ENCODE data around the gene FNDC3B.
A peak's percentile ranks its signal among the peaks of the same experiment; 100 is the strongest.
"Not testable (repeated sequence)": the region's sequence is repeated elsewhere in the genome, so short reads cannot be mapped to it uniquely, and the experiment has no call there.

Gene FNDC3B

DNA sequence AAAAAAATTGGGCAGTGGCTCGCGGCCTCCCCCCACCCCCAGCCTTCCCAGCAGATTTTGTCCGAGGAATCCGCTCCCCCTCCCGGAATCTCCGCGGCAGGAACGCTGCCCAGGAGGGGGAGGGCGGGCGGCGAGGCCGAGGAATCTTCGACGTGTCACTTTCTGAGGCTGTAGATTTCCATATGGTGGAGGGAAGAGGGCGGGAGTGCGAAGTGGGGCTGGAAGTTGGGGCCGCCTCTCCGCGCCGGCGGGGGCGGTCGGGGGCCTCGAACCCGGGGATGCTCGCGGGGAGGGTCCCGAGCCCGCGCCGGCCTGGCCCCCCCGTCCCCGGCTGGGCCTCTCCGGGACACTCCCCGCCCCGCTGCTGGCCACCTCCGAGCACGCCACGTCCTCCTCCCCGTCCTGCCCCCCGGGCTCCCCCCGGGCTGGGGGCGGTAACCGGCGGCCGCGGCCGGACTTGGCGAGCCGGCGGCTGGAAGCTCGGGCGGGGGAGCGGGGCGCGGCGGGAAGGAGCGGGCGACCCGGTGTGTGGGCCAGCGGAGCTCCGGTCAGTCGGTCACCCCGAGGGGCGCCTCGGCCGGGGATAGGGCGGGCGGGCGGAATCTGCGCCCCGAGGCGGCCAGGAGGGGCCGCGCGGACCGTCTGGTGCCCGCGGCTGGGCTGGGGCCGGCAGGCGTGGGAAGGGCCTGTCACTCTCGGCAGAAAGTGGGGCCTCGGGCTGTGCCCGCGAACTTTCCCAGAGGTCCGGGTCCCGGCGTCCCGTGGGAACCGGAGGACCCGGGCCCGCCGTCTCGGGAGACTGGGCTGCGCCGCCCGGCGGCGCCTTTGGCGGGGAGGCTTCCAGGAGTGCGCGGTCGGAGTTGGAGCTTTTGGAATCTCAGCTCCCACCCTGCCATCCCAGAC is 951 bp downstream of the FNDC3B start:
- Mint-ChIP-seq H3K27ac (peak overlapping the region; percentile 98 to 99), H3K36me3 (ENCODE audit: insufficient read depth) (peaks cover 38% of the 10 kb centered on the region), H3K4me1 (ENCODE audit: low read depth in 2 of 2) (peaks cover 20 to 33% of the 10 kb centered on the region in 2 donors), H3K27me3 (no peaks in the 10 kb centered on the region), H3K4me3 (peak overlapping the region; percentile 98 to 99), H3K9me3 (no peaks in the 10 kb centered on the region)
- peak; percentile 20 to 21 (median 21) for DNase-seq
- ATAC-seq (replicated peaks) = peak; percentile 25

DNA sequence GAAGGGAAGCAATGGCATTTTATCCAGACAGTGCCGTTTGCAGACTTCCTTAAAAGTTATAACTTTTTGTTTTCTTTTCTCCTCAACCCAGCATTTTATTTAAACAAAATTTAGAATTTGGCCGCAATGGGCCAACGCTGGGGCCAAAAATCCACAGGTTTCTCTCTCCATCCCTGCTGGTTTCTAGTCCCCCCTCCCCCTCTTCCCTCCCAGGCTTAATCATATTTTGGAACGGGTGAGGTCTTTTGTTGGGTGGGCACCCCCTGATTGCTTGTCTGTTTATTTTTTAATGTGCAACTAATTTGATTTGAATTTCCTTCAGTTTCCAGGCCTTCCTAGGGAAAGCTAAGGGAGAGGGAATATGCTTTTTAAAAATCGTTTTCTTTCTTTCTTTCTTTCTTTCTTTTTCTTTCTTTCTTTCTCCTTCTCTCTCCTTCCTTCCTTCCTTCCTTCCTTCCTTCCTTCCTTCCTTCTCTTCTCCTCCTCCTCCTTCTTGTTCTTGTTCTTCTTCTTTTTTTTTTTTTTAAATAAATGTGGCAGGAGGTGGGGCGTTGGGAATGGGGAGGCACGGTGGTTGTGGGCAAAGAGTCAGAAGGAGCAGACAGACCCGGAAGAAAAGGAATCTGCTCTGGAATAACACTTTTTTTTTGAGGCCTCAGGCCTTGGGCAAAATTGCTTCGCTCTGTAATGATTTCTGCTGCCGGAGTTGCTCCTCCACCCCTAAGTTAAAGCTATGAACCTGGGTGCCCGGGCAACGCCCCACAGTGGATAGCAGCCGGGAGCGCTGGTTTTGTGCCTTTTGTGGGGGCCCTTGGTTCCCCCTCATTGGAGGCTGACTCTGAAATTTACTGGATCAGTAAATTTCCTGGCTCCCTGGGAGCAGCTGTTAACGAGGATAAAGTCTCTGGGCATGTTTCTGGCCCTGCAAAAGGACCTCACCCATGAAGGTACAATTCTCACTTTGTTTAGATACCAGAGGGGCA is 1.9 kb downstream of the FNDC3B start:
- H3K4me1 Mint-ChIP-seq (ENCODE audit: low read depth in 2 of 2) = peaks cover 19 to 38% of the 10 kb centered on the region in 2 donors
- no peaks in the 10 kb centered on the region for H3K27me3 Mint-ChIP-seq
- H3K9me3 Mint-ChIP-seq = no peaks in the 10 kb centered on the region
- DNase-seq = no peak
- H3K27ac Mint-ChIP-seq = peak overlapping the region; percentile 90 to 91
- ATAC-seq (replicated peaks) = no peak
- H3K4me3 Mint-ChIP-seq = peak overlapping the region; percentile 82 to 83
- H3K36me3 Mint-ChIP-seq (ENCODE audit: insufficient read depth) = peaks cover 38% of the 10 kb centered on the region

DNA sequence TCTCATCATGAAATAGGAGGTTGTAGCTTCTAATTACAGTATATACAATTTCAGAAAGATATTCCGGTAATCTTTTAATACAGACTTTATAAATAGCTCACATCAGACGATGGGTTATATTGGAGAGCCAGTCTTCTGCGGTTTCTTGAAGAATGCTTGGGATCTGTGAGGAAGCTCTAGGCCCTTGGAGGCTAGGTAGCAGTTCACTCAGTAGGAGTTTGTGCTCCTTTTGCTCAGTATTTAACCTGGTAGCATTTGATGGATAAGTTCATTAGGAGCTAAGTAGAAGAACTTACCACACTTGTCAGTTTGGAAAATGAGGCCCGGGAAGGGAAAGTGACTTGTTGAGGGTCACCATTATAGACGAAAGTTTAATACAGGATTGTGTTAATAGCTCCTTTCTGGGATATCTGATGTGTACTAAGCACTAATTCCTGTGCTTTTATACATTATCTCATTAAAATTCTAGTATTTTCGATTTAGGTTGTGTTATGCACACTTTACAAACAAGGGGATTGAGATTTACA is 2.8 kb downstream of the FNDC3B start:
- Mint-ChIP-seq H3K4me1 (ENCODE audit: low read depth in 2 of 2) (peaks cover 21 to 38% of the 10 kb centered on the region in 2 donors), H3K4me3 (peak overlapping the region; percentile 82 to 83), H3K9me3 (no peaks in the 10 kb centered on the region), H3K27me3 (no peaks in the 10 kb centered on the region), H3K27ac (peak overlapping the region in 1 of 2 donors; percentile 20), H3K36me3 (ENCODE audit: insufficient read depth) (peaks cover 38% of the 10 kb centered on the region)
- DNase-seq (no peak), ATAC-seq (replicated peaks) (no peak)

DNA sequence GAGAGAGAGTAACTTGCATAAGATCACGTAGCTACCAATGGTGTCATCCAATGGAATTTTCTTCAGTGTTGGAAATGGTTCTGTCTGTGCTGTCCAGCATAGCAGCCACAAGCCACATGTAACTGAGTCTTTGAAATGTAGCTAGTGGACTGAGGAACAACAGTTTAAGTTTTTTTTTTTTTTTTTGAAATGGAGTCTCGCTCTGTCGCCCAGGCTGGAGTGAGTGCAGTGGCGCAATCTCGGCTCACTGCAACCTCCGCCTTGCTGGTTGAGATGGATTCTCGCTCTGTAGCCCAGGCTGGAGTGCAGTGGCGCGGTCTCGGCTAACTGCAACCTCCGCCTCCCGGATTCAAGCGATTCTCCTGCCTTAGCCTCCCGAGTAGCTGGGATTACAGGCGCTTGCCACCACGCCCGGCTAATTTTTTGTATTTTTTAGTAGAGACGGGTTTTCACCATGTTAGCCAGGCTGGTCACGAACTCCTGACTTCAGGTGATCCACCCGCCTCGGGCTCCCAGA is 3.3 kb downstream of the FNDC3B start:
- not testable (repeated sequence) for H3K27me3 Mint-ChIP-seq; H3K9me3 Mint-ChIP-seq; ATAC-seq (replicated peaks); DNase-seq; H3K4me3 Mint-ChIP-seq
- peaks cover 21 to 37% of the 10 kb centered on the region in 2 donors for H3K4me1 Mint-ChIP-seq (ENCODE audit: low read depth in 2 of 2)
- H3K36me3 Mint-ChIP-seq (ENCODE audit: insufficient read depth) = peaks cover 38% of the 10 kb centered on the region
- peak overlapping the region in 1 of 2 donors; percentile 51 for H3K27ac Mint-ChIP-seq

DNA sequence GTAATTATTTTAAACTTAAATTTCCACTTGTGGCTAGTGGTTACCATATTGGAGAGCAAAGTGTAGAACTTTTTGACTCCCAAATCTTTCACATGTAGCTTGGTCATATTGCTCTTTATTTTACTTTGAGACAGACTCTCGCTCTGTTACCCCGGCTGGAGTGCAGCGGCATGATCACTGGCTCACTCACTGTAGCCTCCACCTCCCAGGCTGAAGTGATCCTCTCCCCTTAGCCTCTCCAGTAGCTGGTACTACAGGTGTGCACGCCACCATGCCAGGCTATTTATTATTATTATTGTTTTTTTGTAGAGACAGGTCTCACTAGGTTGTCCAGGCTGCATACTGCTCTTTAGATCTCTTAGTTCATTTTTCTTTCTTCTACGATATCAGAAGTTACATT is 3.9 kb downstream of the FNDC3B start:
- no peak overlapping the region for H3K4me3 Mint-ChIP-seq
- no peaks in the 10 kb centered on the region for H3K27me3 Mint-ChIP-seq
- DNase-seq (no peak), ATAC-seq (replicated peaks) (no peak)
- H3K36me3 Mint-ChIP-seq (ENCODE audit: insufficient read depth) = peaks cover 38% of the 10 kb centered on the region
- H3K9me3 Mint-ChIP-seq = no peaks in the 10 kb centered on the region
- H3K4me1 Mint-ChIP-seq (ENCODE audit: low read depth in 2 of 2) = peaks cover 21 to 34% of the 10 kb centered on the region in 2 donors
- peak overlapping the region in 1 of 2 donors; percentile 51 for H3K27ac Mint-ChIP-seq

DNA sequence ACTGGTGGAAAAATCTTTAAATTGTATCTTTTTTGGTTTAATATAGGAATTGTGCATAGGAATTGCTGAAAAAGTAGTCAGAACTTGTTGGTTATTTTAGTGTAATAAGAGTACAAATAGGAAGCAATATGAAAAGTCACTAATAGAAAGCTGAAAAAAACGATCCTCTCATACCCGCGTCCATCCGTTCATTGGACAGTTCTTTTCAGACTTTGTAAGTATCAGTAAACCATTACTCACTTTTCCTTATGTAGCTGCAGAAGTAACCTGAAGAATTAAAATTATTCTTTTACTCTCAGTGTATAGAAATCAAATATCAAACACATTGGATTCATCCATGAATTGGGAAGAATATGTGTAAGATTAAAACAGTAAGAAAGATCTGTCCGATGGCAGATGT is 4.4 kb downstream of the FNDC3B start:
- Mint-ChIP-seq H3K4me1 (ENCODE audit: low read depth in 2 of 2) (peaks cover 21 to 34% of the 10 kb centered on the region in 2 donors), H3K9me3 (no peaks in the 10 kb centered on the region), H3K27me3 (no peaks in the 10 kb centered on the region)

DNA sequence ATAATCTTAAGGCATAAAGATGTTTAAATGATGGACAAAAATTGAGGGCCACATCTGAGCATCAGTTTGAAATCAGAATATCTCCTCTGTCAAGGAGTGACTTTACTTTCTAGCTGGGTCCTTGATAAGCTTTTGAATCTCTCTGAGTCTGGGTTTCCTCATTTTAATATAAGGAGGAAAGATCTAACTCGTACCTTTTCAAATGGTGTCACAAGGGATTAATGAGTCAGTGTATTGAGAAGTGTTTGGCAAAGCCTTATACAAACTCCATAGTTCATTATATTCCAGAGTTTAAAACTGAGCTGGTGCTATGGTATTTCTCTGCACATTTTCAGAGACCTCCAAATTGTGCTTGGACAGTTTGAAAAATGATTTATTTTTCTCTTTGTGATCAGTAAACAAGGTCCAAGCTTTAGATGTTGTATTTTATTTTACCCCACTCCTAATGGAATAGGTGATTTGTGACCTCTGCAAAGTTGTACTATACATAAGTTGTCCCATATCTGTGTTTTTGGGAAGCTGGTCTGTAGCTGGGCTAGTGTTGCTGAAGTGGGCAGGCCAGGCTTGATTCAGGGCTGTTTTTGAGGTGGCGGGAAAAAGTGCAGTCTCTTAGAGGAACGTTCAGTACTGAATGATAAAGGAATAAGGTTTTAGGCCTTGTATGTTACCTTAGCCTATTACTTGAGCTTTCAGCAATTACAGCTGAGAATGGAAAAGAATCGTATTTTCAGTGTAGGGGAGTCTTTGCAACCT is 5.6 kb downstream of the FNDC3B start:
- H3K27ac Mint-ChIP-seq = no peak overlapping the region
- H3K9me3 Mint-ChIP-seq = no peaks in the 10 kb centered on the region
- H3K4me1 Mint-ChIP-seq (ENCODE audit: low read depth in 2 of 2) = peaks cover 18 to 30% of the 10 kb centered on the region in 2 donors

More for the DNA sequence above, 4.4 kb downstream of the FNDC3B start:
- Mint-ChIP-seq H3K27ac (no peak overlapping the region), H3K4me3 (no peak overlapping the region), H3K36me3 (ENCODE audit: insufficient read depth) (peaks cover 38% of the 10 kb centered on the region)
- ATAC-seq (replicated peaks) (no peak), DNase-seq (no peak)

DNA sequence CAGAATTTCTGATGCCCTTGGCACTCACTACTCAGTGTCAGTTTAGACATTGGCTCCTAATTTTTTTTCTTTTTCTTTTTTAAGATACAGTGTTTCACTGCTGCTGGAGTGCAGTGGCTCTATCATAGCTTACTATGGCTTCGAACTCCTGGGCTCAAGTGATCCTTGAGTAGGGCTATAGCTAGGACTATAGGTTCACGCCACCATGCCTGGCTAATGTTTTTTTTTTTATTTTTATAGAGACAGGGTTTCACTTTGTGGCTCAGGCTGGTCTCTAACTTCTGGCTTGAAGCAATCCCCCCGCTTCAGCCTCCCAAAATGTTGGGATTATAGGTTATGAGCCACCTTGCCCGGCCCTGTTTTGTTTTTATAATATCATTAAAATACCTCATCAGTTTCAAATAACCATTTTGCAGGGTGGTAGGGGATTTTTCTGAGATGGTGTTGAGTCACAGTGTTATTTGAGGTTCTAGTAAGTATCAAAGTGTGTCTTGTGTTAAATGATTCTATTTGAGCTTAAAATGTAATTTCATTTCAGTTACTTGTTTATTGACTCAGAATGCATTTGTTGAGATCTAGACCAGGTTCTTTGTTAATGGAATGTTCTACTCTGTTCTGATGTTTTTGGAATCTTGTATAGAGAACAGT is 7.0 kb downstream of the FNDC3B start:
- Mint-ChIP-seq H3K4me3 (no peak overlapping the region), H3K4me1 (ENCODE audit: low read depth in 2 of 2) (peaks cover 13 to 29% of the 10 kb centered on the region in 2 donors), H3K27ac (peak overlapping the region in 1 of 2 donors; percentile 19), H3K9me3 (no peaks in the 10 kb centered on the region), H3K27me3 (no peaks in the 10 kb centered on the region), H3K36me3 (ENCODE audit: insufficient read depth) (peaks cover 44% of the 10 kb centered on the region)
- ATAC-seq (replicated peaks) = peak; percentile 31
- DNase-seq = no peak

More for the DNA sequence above, 5.6 kb downstream of the FNDC3B start:
- H3K4me3 Mint-ChIP-seq = no peak overlapping the region
- H3K27me3 Mint-ChIP-seq = no peaks in the 10 kb centered on the region
- ATAC-seq (replicated peaks) = no peak
- DNase-seq = no peak
- peaks cover 40% of the 10 kb centered on the region for H3K36me3 Mint-ChIP-seq (ENCODE audit: insufficient read depth)

DNA sequence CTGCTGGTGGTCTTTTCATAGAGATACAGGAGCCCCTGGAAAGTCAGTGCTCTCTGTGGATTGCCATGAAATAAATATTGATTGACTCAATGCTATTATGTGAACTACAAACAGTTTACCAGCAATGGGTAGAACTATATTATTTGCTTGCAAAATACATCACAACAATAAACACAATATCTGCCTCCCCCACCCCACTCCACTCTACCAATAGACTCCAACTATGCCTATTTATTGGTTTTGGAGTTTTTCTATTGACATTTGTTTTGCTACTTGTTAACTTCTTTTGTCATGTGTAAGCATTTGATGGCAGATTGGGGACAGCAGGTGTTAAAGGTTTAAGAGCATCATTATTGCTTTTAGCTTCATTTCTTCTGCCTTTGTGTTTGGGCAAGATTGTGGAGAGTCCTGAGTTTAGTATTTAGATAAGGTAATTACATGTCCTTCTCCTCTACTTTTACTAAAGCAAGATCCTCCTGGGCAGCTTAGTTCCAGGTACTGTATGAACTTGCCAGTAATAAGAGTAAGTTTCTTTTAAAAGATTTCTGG is 8.3 kb downstream of the FNDC3B start:
- DNase-seq = no peak
- ATAC-seq (replicated peaks) = no peak
- H3K27ac Mint-ChIP-seq = no peak overlapping the region
- H3K4me3 Mint-ChIP-seq = no peak overlapping the region
- H3K9me3 Mint-ChIP-seq = no peaks in the 10 kb centered on the region
- peaks cover 42% of the 10 kb centered on the region for H3K36me3 Mint-ChIP-seq (ENCODE audit: insufficient read depth)
- no peaks in the 10 kb centered on the region for H3K27me3 Mint-ChIP-seq
- H3K4me1 Mint-ChIP-seq (ENCODE audit: low read depth in 2 of 2) = peaks cover 9 to 21% of the 10 kb centered on the region in 2 donors

DNA sequence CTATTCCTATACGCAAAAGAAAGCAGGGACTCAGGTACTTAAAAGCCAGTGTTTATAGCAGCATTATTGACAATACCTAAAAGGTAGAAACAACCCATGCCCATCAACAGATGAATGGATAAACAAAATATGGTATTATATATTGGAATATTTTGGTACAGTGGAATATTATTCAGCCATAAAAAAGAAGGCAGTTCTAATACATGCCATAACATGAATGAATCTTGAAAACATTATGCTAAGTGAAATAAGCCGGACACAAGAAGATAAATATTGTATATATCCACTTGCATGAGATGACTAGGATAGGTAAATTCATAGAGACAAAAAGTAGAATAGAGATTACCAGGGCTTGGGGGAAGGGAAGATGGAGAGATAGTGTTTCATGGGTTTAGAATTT is 9.2 kb downstream of the FNDC3B start:
- Mint-ChIP-seq H3K9me3 (no peaks in the 10 kb centered on the region), H3K27me3 (no peaks in the 10 kb centered on the region), H3K4me1 (ENCODE audit: low read depth in 2 of 2) (peaks cover 8 to 17% of the 10 kb centered on the region in 2 donors), H3K27ac (no peak overlapping the region), H3K4me3 (no peak overlapping the region), H3K36me3 (ENCODE audit: insufficient read depth) (peaks cover 32% of the 10 kb centered on the region)
- ATAC-seq (replicated peaks) (no peak), DNase-seq (no peak)

DNA sequence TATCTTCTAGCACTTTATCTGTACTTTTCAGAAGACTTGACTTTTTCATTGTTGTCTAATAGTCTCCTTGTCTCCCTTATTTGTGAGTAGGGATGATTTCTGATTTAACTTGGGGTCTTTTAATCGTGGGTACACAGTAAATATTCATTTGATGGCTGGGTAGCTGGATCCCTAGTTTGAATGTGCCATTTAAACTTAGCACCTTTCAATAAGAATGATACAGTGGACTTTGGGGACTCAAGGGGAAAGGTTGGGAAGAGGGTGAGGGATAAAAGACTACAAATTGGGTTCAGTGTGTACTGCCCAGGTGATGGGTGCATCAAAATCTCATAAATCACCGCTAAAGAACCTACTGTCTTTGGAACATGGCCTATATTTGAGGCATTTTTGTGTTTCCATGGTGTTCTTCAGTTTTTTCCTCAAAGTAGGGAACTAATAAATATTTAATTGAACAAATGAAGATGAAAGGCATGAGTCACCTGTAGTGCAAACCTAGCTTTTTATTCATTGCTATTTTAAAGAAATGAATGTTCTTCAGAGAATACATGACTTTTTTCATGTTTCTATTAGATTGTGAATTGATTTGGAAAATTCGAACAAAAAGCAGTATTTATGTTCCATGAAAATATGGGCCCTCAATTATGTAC is 12.1 kb downstream of the FNDC3B start:
- no peaks in the 10 kb centered on the region for H3K9me3 Mint-ChIP-seq
- no peak for ATAC-seq (replicated peaks)
- H3K36me3 Mint-ChIP-seq (ENCODE audit: insufficient read depth) = peaks cover 25% of the 10 kb centered on the region
- H3K27me3 Mint-ChIP-seq = no peaks in the 10 kb centered on the region
- no peak overlapping the region for H3K4me3 Mint-ChIP-seq
- H3K27ac Mint-ChIP-seq = no peak overlapping the region
- H3K4me1 Mint-ChIP-seq (ENCODE audit: low read depth in 2 of 2) = peaks cover 17 to 24% of the 10 kb centered on the region in 2 donors
- DNase-seq = no peak
